Sigmoid colon (tissue), 4 donors: Measurements from ENCODE around the gene KLHL10.

Source experiments
- EP300 ChIP-seq, 4 donors: sonication (generic); formaldehyde crosslinking; IDR thresholded peaks; one replicate each; pipeline ENCODE4 v1.6.1; 2017; ENCODE audit warnings: antibody characterized with exemption in 4 of 4
- POLR2A ChIP-seq, 2 donors: fragments of 450-650 bp; IDR thresholded peaks; one replicate each; pipeline ENCODE4 v1.6.1; 2016; ENCODE audit warnings: antibody characterized with exemption in 2 of 2, mild to moderate bottlenecking in 2 of 2, moderate library complexity in 2 of 2
- TF ChIP-seq, protein P1 (sequence below), 4 experiments: fragments of 450-650 bp in 3 of 4; fragments of 200-600 bp in 1 of 4; IDR thresholded peaks; one replicate each; pipeline ENCODE4 v1.5.1; 2016 to 2019; ENCODE audit warnings: antibody characterized with exemption in 4 of 4, mild to moderate bottlenecking in 3 of 4, moderate library complexity in 2 of 4

DNA sequence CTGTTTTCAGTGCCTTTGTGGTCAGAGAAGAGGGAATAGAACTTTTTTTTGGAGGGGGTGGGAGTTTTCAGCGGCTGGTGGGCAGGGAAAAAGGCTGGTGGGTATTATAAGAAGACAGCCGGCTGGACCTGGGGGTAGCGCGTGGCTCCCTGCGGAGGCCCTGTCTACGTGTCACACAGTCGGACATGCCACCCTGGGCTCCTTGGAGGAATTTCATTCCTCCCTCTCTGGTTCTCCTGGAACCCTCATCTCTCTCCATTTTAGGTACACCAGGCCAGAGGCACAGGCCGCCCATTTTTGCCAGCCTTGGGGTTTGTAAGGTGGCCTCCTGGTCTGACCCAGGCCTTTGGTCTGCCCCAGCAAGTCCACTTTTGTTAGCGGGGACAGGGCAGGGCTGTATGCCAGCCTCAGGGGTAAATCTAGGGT lies 23.9 kb upstream of the KLHL10 start:
- TF ChIP-seq POLR2A (IDR thresholded peaks at IDR 0.05) = no peak
- TF ChIP-seq, protein P1, sequence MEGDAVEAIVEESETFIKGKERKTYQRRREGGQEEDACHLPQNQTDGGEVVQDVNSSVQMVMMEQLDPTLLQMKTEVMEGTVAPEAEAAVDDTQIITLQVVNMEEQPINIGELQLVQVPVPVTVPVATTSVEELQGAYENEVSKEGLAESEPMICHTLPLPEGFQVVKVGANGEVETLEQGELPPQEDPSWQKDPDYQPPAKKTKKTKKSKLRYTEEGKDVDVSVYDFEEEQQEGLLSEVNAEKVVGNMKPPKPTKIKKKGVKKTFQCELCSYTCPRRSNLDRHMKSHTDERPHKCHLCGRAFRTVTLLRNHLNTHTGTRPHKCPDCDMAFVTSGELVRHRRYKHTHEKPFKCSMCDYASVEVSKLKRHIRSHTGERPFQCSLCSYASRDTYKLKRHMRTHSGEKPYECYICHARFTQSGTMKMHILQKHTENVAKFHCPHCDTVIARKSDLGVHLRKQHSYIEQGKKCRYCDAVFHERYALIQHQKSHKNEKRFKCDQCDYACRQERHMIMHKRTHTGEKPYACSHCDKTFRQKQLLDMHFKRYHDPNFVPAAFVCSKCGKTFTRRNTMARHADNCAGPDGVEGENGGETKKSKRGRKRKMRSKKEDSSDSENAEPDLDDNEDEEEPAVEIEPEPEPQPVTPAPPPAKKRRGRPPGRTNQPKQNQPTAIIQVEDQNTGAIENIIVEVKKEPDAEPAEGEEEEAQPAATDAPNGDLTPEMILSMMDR (IDR thresholded peaks at IDR 0.05) = no peak
- TF ChIP-seq EP300 (IDR thresholded peaks at IDR 0.05) = no peak
